Activated CD8-positive, alpha-beta T cell treated with anti-CD3 and anti-CD28 coated beads for 36 hours (primary cell): ENCODE data around the gene PSMD4. TPM values are rescaled to one million over a fixed set of nuclear protein-coding genes. Genes with fewer than 3 reads are reported as not detected.

Source experiments
- ATAC-seq: fragments of 200-7000 bp; cut with Tn5 transposase; one replicate; pipeline ENCODE4 v1.10.0; 2021; ENCODE audit warnings: mild to moderate bottlenecking, moderate library complexity
- CTCF ChIA-PET: fragments of 350-600 bp; sonication (Branson Sonifier 250); formaldehyde crosslinking; loops from one replicate; lab custom pipeline; 2021; ENCODE audit warnings: antibody characterized with exemption; lab: Charles Lee
- POLR2A ChIA-PET: fragments of 350-600 bp; sonication (Branson Sonifier 250); formaldehyde crosslinking; loops from one replicate; lab custom pipeline; 2021; ENCODE audit warnings: antibody characterized with exemption; lab: Charles Lee
- DNase-seq: peaks from one replicate; pipeline ENCODE4 v3.0.0-alpha.2; 2020
- H3K27ac Mint-ChIP-seq: one replicate; pipeline ENCODE4 v1.8.0; 2021; ENCODE audit warnings: mild to moderate bottlenecking, mixed read lengths
- H3K27me3 Mint-ChIP-seq: one replicate; pipeline ENCODE4 v1.8.0; 2021; ENCODE audit warnings: mixed read lengths
- H3K36me3 Mint-ChIP-seq: one replicate; pipeline ENCODE4 v1.8.0; 2021; ENCODE audit warnings: low read depth, mixed read lengths
- H3K4me1 Mint-ChIP-seq: one replicate; pipeline ENCODE4 v1.8.0; 2021; ENCODE audit warnings: low read depth, mixed read lengths
- H3K4me3 Mint-ChIP-seq: one replicate; pipeline ENCODE4 v1.8.0; 2021; ENCODE audit warnings: mild to moderate bottlenecking, moderate library complexity, mixed read lengths
- H3K9me3 Mint-ChIP-seq: one replicate; pipeline ENCODE4 v1.8.0; 2021; ENCODE audit warnings: mixed read lengths
- CTCF ChIP-seq: fragments of 200-600 bp; IDR thresholded peaks from one replicate; pipeline ENCODE4 v1.8.0; 2022; ENCODE audit warnings: antibody characterized with exemption, mild to moderate bottlenecking
- intact Hi-C: fragments of 100-400 bp; cut with micrococcal nuclease; formaldehyde crosslinking; loops from one replicate; pipeline ENCODE4 v1.10.0; 2022
- total RNA-seq, 2 experiments: library from RNA; stranded (reverse); gene quantifications; one replicate each; pipeline ENCODE4 v1.2.3, GENCODE V29; 2021

The PSMD4 gene
- total RNA-seq, 2 experiments from 2014 or later = 203 to 214 TPM

- intact Hi-C loops = loop anchor here (5.0 to 10.0 kb wide), 2 partner anchors 58 to 121 kb away; no protein-coding TSS in a partner anchor
- Mint-ChIP-seq H3K9me3 (no peaks in the 10 kb centered on the region), H3K36me3 (peaks cover 26% of the 10 kb centered on the region), H3K27ac (peak overlapping the region; percentile 94), H3K27me3 (no peaks in the 10 kb centered on the region), H3K4me3 (peak overlapping the region; percentile 96), H3K4me1 (peaks cover 15% of the 10 kb centered on the region)
- no peak for DNase-seq
- ChIA-PET CTCF (interaction anchor here (1.1 to 4.2 kb wide), 6 partner anchors 12 to 56 kb away, joined by 3 to 22 read pairs (median 4); no protein-coding TSS in a partner anchor), POLR2A (interaction anchor here (0.5 to 4.0 kb wide), 12 partner anchors 10 to 116 kb away, joined by 3 to 35 read pairs (median 4); partner anchors contain the start of genes PI4KB, PSMD4, RFX5 and VPS72)
- no peak for TF ChIP-seq CTCF
- ATAC-seq = no peak
Measured at GRCh38 chr1:151284013-151284577, 29.6 kb downstream of the PSMD4 start.

- no peak for DNase-seq
- Mint-ChIP-seq H3K27me3 (no peaks in the 10 kb centered on the region), H3K4me1 (peaks cover 16% of the 10 kb centered on the region), H3K9me3 (no peaks in the 10 kb centered on the region), H3K4me3 (no peak overlapping the region), H3K27ac (no peak overlapping the region), H3K36me3 (peaks cover 38% of the 10 kb centered on the region)
- POLR2A ChIA-PET = interaction anchor here (0.7 to 1.5 kb wide), 2 partner anchors 9 to 25 kb away, joined by 3 to 4 read pairs; no protein-coding TSS in a partner anchor
- no peak for ATAC-seq
- CTCF ChIA-PET = interaction anchor here (1.4 to 4.2 kb wide), 3 partner anchors 14 to 54 kb away, joined by 4 to 22 read pairs (median 10); no protein-coding TSS in a partner anchor
- TF ChIP-seq CTCF = no peak
- intact Hi-C loops = loop anchor here (10.0 kb wide), 1 partner anchor 118 kb away; no protein-coding TSS in a partner anchor
Measured at GRCh38 chr1:151286619-151287340, 32.2 kb downstream of the PSMD4 start.

- Mint-ChIP-seq H3K36me3 (peaks cover 39% of the 10 kb centered on the region), H3K4me3 (no peak overlapping the region), H3K4me1 (peaks cover 16% of the 10 kb centered on the region), H3K27ac (no peak overlapping the region), H3K9me3 (no peaks in the 10 kb centered on the region), H3K27me3 (no peaks in the 10 kb centered on the region)
- DNase-seq = no peak
- ChIA-PET CTCF (interaction anchor here (1.4 kb wide), 1 partner anchor 53 kb away, joined by 4 read pairs; no protein-coding TSS in a partner anchor), POLR2A (interaction anchor here (1.5 kb wide), 1 partner anchor 8 kb away, joined by 4 read pairs; no protein-coding TSS in a partner anchor)
- no peak for TF ChIP-seq CTCF
- intact Hi-C loops = loop anchor here (10.0 kb wide), 1 partner anchor 117 kb away; no protein-coding TSS in a partner anchor
- ATAC-seq = no peak
Measured at GRCh38 chr1:151287341-151287699, 32.8 kb downstream of the PSMD4 start.

GRCh38 chr1:151287767-151288500 lies 33.4 kb downstream of the PSMD4 start:
- no peak overlapping the region for H3K27ac Mint-ChIP-seq
- no peak for TF ChIP-seq CTCF
- ChIA-PET POLR2A (interaction anchor here (0.6 to 1.5 kb wide), 3 partner anchors 8 to 90 kb away, joined by 3 to 4 read pairs (median 4); no protein-coding TSS in a partner anchor), CTCF (interaction anchor here (1.4 kb wide), 1 partner anchor 52 kb away, joined by 4 read pairs; no protein-coding TSS in a partner anchor)
- peaks cover 38% of the 10 kb centered on the region for H3K36me3 Mint-ChIP-seq
- intact Hi-C loops = loop anchor here (10.0 kb wide), 1 partner anchor 117 kb away; no protein-coding TSS in a partner anchor
- no peaks in the 10 kb centered on the region for H3K27me3 Mint-ChIP-seq
- DNase-seq = no peak
- no peak for ATAC-seq
- H3K4me3 Mint-ChIP-seq = no peak overlapping the region
- H3K9me3 Mint-ChIP-seq = no peaks in the 10 kb centered on the region
- peaks cover 16% of the 10 kb centered on the region for H3K4me1 Mint-ChIP-seq
